ENCODE measurements around the gene PRLR.

GRCh38 chr5:35059251-35059650, 171.0 kb downstream of the PRLR start:
- TF ChIP-seq CTCF (IDR thresholded peaks at IDR 0.05) = no peak
- no peak for TF ChIP-seq POLR2A (IDR thresholded peaks at IDR 0.05)

Measured in heart left ventricle (tissue), 13 donors.